Ovary (tissue), 3 donors: ENCODE results near the gene PRCD.

Experiments used
- EP300 ChIP-seq: sonication (generic); formaldehyde crosslinking; IDR thresholded peaks from one replicate; pipeline ENCODE4 v1.6.1; 2017; ENCODE audit warnings: antibody characterized with exemption
- TF ChIP-seq, protein P1 (sequence below), 3 donors: fragments of 450-650 bp in 2 of 3; fragments of 200-600 bp in 1 of 3; IDR thresholded peaks; one replicate each; pipeline versions ENCODE4 v1.5.1 to v1.8.0; 2016 to 2022; ENCODE audit warnings: antibody characterized with exemption in 3 of 3, mild to moderate bottlenecking in 1 of 3
- donor health status: DM: no; HTN: no; CAD: no.

DNA sequence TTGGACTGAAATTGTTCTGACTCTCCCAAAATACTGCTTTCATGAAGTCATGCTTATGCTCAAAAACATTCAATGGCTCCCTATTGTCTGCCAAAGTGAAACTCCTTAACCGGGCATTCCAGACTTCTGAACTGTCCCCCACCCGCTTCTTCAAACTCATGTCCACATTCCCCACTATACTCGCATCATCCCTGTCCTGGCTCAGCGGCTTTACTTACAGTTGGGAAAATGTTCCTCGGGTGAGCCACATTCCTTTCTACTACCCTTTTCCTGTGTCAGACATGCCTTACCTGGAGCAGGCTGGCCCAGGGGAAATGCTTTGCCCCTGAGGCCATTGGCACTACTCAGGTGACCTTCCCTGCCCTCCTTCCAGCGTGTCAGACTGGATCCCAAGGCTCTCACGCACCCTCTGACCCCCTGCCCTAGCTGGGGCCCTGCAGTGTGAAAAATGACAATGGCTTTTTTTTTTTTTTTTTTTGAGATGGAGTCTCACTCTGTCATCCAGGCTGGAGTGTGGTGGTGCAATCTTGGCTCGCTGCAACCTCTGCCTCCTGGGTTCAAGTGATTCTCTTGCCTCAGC lies 7.7 kb upstream of the PRCD start:
- TF ChIP-seq, protein P1, sequence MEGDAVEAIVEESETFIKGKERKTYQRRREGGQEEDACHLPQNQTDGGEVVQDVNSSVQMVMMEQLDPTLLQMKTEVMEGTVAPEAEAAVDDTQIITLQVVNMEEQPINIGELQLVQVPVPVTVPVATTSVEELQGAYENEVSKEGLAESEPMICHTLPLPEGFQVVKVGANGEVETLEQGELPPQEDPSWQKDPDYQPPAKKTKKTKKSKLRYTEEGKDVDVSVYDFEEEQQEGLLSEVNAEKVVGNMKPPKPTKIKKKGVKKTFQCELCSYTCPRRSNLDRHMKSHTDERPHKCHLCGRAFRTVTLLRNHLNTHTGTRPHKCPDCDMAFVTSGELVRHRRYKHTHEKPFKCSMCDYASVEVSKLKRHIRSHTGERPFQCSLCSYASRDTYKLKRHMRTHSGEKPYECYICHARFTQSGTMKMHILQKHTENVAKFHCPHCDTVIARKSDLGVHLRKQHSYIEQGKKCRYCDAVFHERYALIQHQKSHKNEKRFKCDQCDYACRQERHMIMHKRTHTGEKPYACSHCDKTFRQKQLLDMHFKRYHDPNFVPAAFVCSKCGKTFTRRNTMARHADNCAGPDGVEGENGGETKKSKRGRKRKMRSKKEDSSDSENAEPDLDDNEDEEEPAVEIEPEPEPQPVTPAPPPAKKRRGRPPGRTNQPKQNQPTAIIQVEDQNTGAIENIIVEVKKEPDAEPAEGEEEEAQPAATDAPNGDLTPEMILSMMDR (IDR thresholded peaks at IDR 0.05), result no peak
- TF ChIP-seq EP300, result no peak
